Activated CD4-positive, alpha-beta T cell treated with anti-CD3 and anti-CD28 coated beads, Interleukin-2, amount 10 ng/mL, durations not matched to agents 24 days and 14 days (primary cell): ENCODE measurements around the gene ANKRD12. TPM values are rescaled to one million over a fixed set of nuclear protein-coding genes. Genes with fewer than 3 reads are reported as not detected.
"Not testable (repeated sequence)": the region's sequence is repeated elsewhere in the genome, so short reads cannot be mapped to it uniquely, and the experiment has no call there.

ENCODE experiments used
- DNase-seq: peaks from one replicate; pipeline ENCODE4 v3.0.0; 2022
- H3K27ac Mint-ChIP-seq: one replicate; pipeline ENCODE4 v1.8.0; 2022; ENCODE audit warnings: mild to moderate bottlenecking, mixed read lengths
- H3K27me3 Mint-ChIP-seq: one replicate; pipeline ENCODE4 v1.8.0; 2022; ENCODE audit warnings: mixed read lengths
- H3K36me3 Mint-ChIP-seq: one replicate; pipeline ENCODE4 v1.8.0; 2022; ENCODE audit warnings: low read depth, mild to moderate bottlenecking, mixed read lengths
- H3K4me1 Mint-ChIP-seq: one replicate; pipeline ENCODE4 v1.8.0; 2021; ENCODE audit warnings: mixed read lengths
- H3K4me3 Mint-ChIP-seq: one replicate; pipeline ENCODE4 v1.8.0; 2022; ENCODE audit warnings: mild to moderate bottlenecking, moderate library complexity, mixed read lengths
- H3K9me3 Mint-ChIP-seq: one replicate; pipeline ENCODE4 v1.8.0; 2021; ENCODE audit warnings: mixed read lengths
- intact Hi-C: fragments of 100-400 bp; cut with micrococcal nuclease; formaldehyde crosslinking; loops from one replicate; pipeline ENCODE4 v1.15.1; 2023
- total RNA-seq: library from RNA; stranded (reverse); gene quantifications from 2 replicates; pipeline ENCODE4 v1.2.3, GENCODE V29; 2022

The ANKRD12 gene
- total RNA-seq, 1 donor from 2014 or later = 60.8 TPM

DNA sequence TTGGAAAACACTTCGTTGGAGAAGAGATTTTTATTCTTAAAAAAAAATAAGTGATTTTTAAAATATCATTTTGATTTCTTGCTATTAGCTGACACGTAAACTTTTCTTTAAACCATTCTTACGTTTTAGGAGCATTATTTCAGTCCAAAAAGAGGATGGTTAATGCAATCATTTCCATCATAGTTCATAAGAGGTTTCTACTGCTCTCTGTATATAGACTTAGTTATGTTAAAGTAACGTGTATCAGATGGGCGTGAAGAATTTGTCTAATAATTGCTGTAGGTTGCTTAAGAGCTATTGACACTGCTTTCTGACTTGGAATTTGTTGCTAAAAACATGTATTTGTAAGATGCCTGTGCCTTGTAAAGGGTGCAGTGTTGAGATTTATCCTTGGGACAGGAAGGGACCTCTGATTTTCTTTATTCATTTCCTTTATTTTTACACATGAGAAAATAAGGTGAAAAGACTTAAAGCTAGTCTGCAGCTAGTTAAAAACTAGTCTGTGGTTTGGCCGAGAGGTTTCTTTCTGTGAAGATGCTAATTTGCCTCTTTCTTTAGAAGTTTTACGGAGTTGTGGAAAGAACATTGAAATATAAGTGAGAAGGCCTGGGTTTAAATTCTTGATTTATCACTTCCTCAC lies 2.9 kb downstream of the ANKRD12 start:
- intact Hi-C loops = loop anchor here (1.0 to 10.0 kb wide), 2 partner anchors 48 to 1385 kb away; partner anchors contain the start of gene NAPG
- DNase-seq = peak; percentile 55
- Mint-ChIP-seq H3K4me3 (peak overlapping the region; percentile 79), H3K9me3 (no peaks in the 10 kb centered on the region), H3K27ac (peak overlapping the region; percentile 86), H3K27me3 (no peaks in the 10 kb centered on the region), H3K36me3 (peaks cover 46% of the 10 kb centered on the region), H3K4me1 (peaks cover 60% of the 10 kb centered on the region)

- Mint-ChIP-seq H3K4me1 (peaks cover 62% of the 10 kb centered on the region), H3K27ac (peak overlapping the region; percentile 86), H3K9me3 (no peaks in the 10 kb centered on the region), H3K27me3 (no peaks in the 10 kb centered on the region), H3K4me3 (peak overlapping the region; percentile 79), H3K36me3 (peaks cover 41% of the 10 kb centered on the region)
- intact Hi-C loops = loop anchor here (10.0 kb wide), 1 partner anchor 1384 kb away; the partner anchor contains the start of gene NAPG
- no peak for DNase-seq
These were observed 3.8 kb downstream of the ANKRD12 start for GRCh38 chr18:9140381-9140780.

DNA sequence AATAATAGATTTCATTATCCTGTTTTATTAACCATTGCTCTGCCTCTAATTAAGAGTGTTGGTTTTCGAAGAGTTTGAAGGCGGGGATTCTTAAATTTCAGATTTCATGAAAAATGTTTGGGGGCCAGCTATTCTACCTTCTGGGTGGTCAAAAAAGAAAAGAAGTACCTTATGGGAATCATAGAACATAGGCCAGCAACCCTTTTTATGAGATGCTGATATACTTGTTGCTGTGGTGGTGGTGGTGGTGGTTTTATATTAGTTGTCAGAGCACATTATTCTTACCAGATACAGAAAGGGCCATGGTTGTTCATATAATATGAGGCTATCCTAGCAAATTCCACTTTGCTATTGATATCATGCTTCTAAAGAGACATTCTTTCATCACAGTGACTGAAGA lies 4.4 kb downstream of the ANKRD12 start:
- H3K36me3 Mint-ChIP-seq = peaks cover 36% of the 10 kb centered on the region
- no peaks in the 10 kb centered on the region for H3K9me3 Mint-ChIP-seq
- no peak for DNase-seq
- H3K27me3 Mint-ChIP-seq = no peaks in the 10 kb centered on the region
- H3K4me1 Mint-ChIP-seq = peaks cover 62% of the 10 kb centered on the region
- peak overlapping the region; percentile 79 for H3K4me3 Mint-ChIP-seq
- intact Hi-C loops = loop anchor here (10.0 kb wide), 1 partner anchor 1384 kb away; the partner anchor contains the start of gene NAPG
- peak overlapping the region; percentile 86 for H3K27ac Mint-ChIP-seq

- no peaks in the 10 kb centered on the region for H3K9me3 Mint-ChIP-seq
- DNase-seq = peak; percentile 54
- H3K36me3 Mint-ChIP-seq = peaks cover 12% of the 10 kb centered on the region
- intact Hi-C loops = loop anchor here (5.0 to 10.0 kb wide), 4 partner anchors 129 to 1379 kb away; partner anchors contain the start of gene NAPG
- H3K27ac Mint-ChIP-seq = peak overlapping the region; percentile 78
- H3K27me3 Mint-ChIP-seq = no peaks in the 10 kb centered on the region
- H3K4me3 Mint-ChIP-seq = no peak overlapping the region
- peaks cover 60% of the 10 kb centered on the region for H3K4me1 Mint-ChIP-seq
These were observed 9.6 kb downstream of the ANKRD12 start for GRCh38 chr18:9146224-9146623.

GRCh38 chr18:9147440-9148202 lies 11.0 kb downstream of the ANKRD12 start:
- peak overlapping the region; percentile 66 for H3K4me3 Mint-ChIP-seq
- peak overlapping the region; percentile 78 for H3K27ac Mint-ChIP-seq
- DNase-seq = peak; percentile 83
- H3K27me3 Mint-ChIP-seq = no peaks in the 10 kb centered on the region
- peaks cover 10% of the 10 kb centered on the region for H3K36me3 Mint-ChIP-seq
- H3K4me1 Mint-ChIP-seq = peaks cover 50% of the 10 kb centered on the region
- H3K9me3 Mint-ChIP-seq = no peaks in the 10 kb centered on the region
- intact Hi-C loops = loop anchor here (1.0 to 10.0 kb wide), 5 partner anchors 74 to 1377 kb away; partner anchors contain the start of gene NAPG

DNA sequence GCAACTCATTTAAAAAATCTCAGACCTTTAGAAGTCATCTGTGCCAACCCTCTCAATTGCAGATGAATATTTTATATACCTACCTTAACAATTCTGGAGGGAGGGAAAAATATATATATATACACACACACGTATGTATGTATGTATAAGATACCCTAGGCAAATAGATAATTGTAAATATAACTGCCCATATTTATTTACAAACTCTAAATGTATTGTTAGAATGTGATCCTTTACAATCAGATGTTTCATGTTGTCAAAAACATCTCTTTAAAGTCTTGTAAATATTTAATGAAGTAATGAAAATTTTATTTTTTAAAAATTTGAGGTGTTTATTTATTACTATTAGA lies 11.6 kb downstream of the ANKRD12 start:
- intact Hi-C loops = loop anchor here (1.0 to 10.0 kb wide), 5 partner anchors 75 to 1377 kb away; partner anchors contain the start of gene NAPG
- H3K36me3 Mint-ChIP-seq = peaks cover 10% of the 10 kb centered on the region
- no peak for DNase-seq
- no peak overlapping the region for H3K27ac Mint-ChIP-seq
- H3K9me3 Mint-ChIP-seq = no peaks in the 10 kb centered on the region
- peaks cover 53% of the 10 kb centered on the region for H3K4me1 Mint-ChIP-seq
- H3K27me3 Mint-ChIP-seq = no peaks in the 10 kb centered on the region
- no peak overlapping the region for H3K4me3 Mint-ChIP-seq

- H3K27ac Mint-ChIP-seq = no peak overlapping the region
- H3K27me3 Mint-ChIP-seq = no peaks in the 10 kb centered on the region
- no peak overlapping the region for H3K4me3 Mint-ChIP-seq
- peaks cover 13% of the 10 kb centered on the region for H3K36me3 Mint-ChIP-seq
- H3K9me3 Mint-ChIP-seq = no peaks in the 10 kb centered on the region
- H3K4me1 Mint-ChIP-seq = peaks cover 53% of the 10 kb centered on the region
- no peak for DNase-seq
- intact Hi-C loops = no loop called here
These were observed 13.5 kb downstream of the ANKRD12 start for GRCh38 chr18:9150121-9150520.

GRCh38 chr18:9153256-9153655 lies 16.7 kb downstream of the ANKRD12 start:
- peaks cover 18% of the 10 kb centered on the region for H3K36me3 Mint-ChIP-seq
- DNase-seq = no peak
- no peaks in the 10 kb centered on the region for H3K27me3 Mint-ChIP-seq
- peaks cover 38% of the 10 kb centered on the region for H3K4me1 Mint-ChIP-seq
- no peak overlapping the region for H3K4me3 Mint-ChIP-seq
- intact Hi-C loops = no loop called here
- H3K9me3 Mint-ChIP-seq = no peaks in the 10 kb centered on the region
- no peak overlapping the region for H3K27ac Mint-ChIP-seq

GRCh38 chr18:9156604-9157249 lies 20.1 kb downstream of the ANKRD12 start:
- H3K9me3 Mint-ChIP-seq = no peaks in the 10 kb centered on the region
- intact Hi-C loops = no loop called here
- no peaks in the 10 kb centered on the region for H3K27me3 Mint-ChIP-seq
- DNase-seq = no peak
- H3K4me3 Mint-ChIP-seq = no peak overlapping the region
- H3K27ac Mint-ChIP-seq = peak overlapping the region; percentile 52
- peaks cover 40% of the 10 kb centered on the region for H3K4me1 Mint-ChIP-seq
- H3K36me3 Mint-ChIP-seq = peaks cover 27% of the 10 kb centered on the region

- no peak for DNase-seq
- Mint-ChIP-seq H3K36me3 (peaks cover 36% of the 10 kb centered on the region), H3K9me3 (no peaks in the 10 kb centered on the region), H3K27ac (no peak overlapping the region), H3K4me1 (peaks cover 35% of the 10 kb centered on the region), H3K4me3 (no peak overlapping the region), H3K27me3 (no peaks in the 10 kb centered on the region)
- intact Hi-C loops = no loop called here
These were observed 21.2 kb downstream of the ANKRD12 start for GRCh38 chr18:9157806-9158205.

- intact Hi-C loops = no loop called here
- DNase-seq = no peak
- H3K36me3 Mint-ChIP-seq = peaks cover 48% of the 10 kb centered on the region
- H3K4me3 Mint-ChIP-seq = no peak overlapping the region
- H3K27ac Mint-ChIP-seq = no peak overlapping the region
- H3K27me3 Mint-ChIP-seq = no peaks in the 10 kb centered on the region
- peaks cover 17% of the 10 kb centered on the region for H3K9me3 Mint-ChIP-seq
- H3K4me1 Mint-ChIP-seq = peaks cover 26% of the 10 kb centered on the region
These were observed 23.4 kb downstream of the ANKRD12 start for GRCh38 chr18:9160014-9160413.

DNA sequence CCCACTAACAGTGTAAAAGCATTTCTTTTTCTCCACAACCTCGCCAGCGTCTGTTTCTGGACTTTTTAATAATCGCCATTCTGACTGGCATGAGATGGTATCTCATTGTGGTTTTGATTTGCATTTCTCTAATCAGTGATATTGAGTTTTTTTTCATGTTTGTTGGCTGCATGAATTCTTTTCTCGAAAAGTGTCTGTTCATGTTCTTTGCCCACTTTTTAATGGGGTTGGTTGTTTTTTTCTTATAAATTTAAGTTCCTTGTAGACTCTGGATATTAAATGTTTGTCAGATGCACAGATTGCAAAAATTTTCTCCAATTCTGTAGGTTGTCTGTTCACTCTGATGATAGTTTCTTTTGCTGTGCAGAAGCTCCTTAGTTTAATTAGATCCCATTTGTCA lies 26.1 kb downstream of the ANKRD12 start:
- Mint-ChIP-seq H3K36me3 (peaks cover 50% of the 10 kb centered on the region), H3K9me3 (peaks cover 24% of the 10 kb centered on the region), H3K4me1 (peaks cover 21% of the 10 kb centered on the region)
- H3K27ac Mint-ChIP-seq, DNase-seq, H3K27me3 Mint-ChIP-seq, H3K4me3 Mint-ChIP-seq, intact Hi-C loops: not testable (repeated sequence)

DNA sequence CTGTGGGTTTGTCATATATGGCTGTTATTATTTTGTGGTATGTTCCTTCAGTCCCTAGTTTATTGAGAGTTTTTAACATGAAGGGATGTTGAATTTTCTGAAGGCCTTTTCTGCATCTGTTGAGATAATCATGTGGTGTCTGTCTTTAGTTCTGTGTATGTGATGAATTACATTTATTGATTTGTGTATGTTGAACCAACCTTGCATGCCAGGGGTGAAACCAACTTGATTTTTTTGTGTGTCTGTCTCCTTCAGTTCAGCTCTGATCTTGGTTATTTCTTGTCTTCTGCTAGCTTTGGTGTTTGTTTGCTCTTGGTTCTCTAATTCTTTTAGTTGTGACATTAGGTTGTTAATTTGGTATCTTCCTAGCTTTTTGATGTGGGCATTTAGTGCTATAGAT lies 27.6 kb downstream of the ANKRD12 start:
- peaks cover 13% of the 10 kb centered on the region for H3K4me1 Mint-ChIP-seq
- H3K27me3 Mint-ChIP-seq, H3K27ac Mint-ChIP-seq, intact Hi-C loops, DNase-seq, H3K4me3 Mint-ChIP-seq: not testable (repeated sequence)
- peaks cover 33% of the 10 kb centered on the region for H3K9me3 Mint-ChIP-seq
- peaks cover 49% of the 10 kb centered on the region for H3K36me3 Mint-ChIP-seq

DNA sequence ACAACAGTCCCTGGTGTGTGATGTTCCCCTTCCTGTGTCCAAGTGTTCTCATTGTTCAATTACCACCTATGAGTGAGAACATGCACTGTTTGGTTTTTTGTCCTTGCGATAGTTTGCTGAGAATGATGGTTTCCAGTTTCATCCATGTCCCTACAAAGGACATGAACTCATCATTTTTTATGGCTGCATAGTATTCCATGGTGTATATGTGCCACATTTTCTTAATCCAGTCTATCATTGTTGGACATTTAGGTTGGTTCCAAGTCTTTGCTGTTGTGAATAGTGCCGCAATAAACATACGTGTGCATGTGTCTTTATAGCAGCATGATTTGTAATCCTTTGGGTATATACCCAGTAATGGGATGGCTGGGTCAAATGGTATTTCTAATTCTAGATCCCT lies 29.3 kb downstream of the ANKRD12 start:
- H3K36me3 Mint-ChIP-seq = peaks cover 59% of the 10 kb centered on the region
- peaks cover 37% of the 10 kb centered on the region for H3K9me3 Mint-ChIP-seq
- intact Hi-C loops, H3K27ac Mint-ChIP-seq, H3K27me3 Mint-ChIP-seq, H3K4me3 Mint-ChIP-seq, DNase-seq: not testable (repeated sequence)
- peaks cover 19% of the 10 kb centered on the region for H3K4me1 Mint-ChIP-seq
